NCI-H128 (cell line): ENCODE results near the gene MYBPC2.
A peak's percentile ranks its signal among the peaks of the same experiment; 100 is the strongest.

Experiments used
- DNase-seq: peaks from one replicate; lab custom pipeline; 2025; ENCODE audit not compliant: unreplicated experiment; lab: John Stamatoyannopoulos, UW

MYBPC2 gene

DNA sequence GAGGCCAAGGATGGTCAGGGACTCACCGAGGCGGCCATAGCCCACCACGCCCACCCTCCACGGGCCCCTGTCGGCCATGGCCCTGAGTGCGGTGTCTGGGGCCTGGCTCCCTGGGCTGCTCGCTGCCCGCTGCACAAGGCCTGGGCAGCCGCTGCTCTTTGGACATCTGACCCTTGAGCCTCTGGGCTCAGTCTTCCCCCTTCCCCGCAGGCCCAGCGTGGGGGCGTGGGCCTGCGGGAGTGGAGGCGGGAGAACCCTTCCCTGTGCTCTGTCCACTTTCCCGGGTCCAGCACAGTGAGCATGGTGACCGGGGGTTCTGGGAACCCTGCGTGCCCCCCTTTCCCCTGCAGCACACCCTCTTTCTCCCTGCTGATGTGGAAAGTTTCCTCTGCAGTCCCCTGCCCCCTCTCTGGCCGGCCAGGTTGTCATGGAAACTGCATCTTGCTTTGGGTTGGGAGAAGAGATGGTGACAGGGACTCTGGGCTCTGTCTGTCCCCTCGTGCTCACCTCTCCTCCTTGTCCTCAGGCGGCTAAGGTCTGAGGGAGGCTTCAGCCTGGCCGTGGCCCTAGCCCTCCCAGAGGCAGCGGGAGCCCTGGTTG is 81.2 kb downstream of the MYBPC2 start, which contains the start of gene ASPDH:
TSS of gene ASPDH (minus strand) at position 168 of the 600 bp plus-strand sequence. CDS start at position 78, 90 bp downstream.
- DNase-seq, result no peak

DNA sequence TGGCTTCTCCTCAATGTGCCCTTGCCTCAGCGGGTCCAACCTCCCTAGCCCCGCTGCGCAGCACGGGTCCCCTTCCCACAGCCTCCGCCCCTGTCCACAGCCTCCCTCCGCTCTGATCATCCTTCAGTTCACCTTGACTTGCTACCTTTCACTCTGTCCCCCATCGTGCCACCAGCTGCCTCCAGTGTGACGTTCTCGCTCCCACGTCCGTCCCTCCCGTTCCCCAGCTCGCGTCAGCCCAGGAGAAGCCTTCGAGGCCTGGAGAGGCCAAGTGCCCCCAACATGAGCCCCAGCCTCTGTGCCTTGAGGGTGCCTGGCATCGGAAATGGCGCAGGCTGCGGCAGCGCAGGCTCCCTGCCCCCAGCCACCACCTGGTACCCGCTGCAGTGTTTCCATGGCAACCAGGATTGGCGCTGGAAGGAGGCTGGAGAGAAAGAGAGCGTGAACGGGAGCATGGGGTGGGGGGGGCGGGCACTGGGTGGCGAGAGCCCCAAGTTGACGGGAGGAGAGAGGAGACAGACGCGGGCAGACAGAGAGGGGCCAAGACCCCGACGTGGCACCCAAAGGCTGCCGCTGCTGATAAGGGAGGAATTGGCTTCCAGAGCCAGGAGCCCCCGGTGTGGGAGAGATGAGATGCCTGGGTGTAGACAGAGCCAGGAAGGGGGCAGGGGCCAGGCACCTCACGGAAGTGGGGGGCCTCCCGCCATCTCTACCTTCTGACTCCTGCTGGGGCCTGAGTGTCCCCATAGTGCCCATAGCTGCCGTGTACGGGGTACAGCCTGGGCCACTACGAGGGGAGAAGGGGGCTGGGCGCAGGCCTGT is 81.9 kb downstream of the MYBPC2 start:
- DNase-seq, result peak; percentile 37

DNA sequence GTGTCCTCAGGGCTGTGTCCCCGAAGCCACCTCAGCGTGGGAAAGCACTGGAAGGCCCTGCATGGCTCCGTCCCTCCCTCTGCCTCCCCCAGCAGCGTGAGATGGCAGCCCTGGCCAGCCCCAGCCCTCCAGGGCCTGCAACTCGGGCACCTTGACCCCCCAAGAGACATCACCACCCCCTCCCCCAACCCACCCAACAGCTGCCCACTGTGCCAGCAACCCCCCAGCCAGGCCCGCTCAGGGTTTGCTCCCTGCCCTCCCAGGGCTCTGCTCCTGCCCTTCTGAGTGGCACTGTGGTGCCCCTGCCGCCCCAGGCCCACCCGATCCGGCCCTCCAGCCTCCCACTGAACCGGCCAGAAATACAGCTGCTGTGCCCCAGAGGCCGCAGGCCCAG is 82.5 kb downstream of the MYBPC2 start:
- no peak for DNase-seq
